Measurements from ENCODE around the gene SERPINA9.
"Not testable (repeated sequence)": the region's sequence is repeated elsewhere in the genome, so short reads cannot be mapped to it uniquely, and the experiment has no call there.

Gene SERPINA9, protein sequence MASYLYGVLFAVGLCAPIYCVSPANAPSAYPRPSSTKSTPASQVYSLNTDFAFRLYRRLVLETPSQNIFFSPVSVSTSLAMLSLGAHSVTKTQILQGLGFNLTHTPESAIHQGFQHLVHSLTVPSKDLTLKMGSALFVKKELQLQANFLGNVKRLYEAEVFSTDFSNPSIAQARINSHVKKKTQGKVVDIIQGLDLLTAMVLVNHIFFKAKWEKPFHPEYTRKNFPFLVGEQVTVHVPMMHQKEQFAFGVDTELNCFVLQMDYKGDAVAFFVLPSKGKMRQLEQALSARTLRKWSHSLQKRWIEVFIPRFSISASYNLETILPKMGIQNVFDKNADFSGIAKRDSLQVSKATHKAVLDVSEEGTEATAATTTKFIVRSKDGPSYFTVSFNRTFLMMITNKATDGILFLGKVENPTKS

GRCh38 chr14:94476023-94476422 lies at the start of gene SERPINA9:
TSS of gene SERPINA9 (minus strand) at chr14:94476197. CDS start at chr14:94469840, 6,357 bp downstream.
- no peak for DNase-seq

DNA sequence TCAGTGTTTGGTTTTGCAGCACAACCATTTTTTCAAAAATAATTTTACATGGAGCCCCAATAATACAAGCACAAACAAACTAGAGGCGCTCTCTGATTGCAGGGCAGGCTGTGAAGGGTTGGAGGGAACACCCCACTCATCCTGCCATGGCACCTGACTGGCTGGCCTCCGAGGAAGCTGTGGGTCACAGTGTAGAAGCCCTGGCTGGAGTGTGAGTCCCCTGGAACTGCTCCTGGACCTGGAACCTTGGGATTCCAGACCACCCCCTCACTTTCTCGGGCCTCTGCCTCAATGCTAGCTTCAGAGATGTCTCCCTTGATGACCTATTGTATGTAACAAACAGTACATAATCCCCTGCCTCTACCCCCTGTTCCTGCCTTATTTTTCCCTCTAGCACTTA lies 48.1 kb upstream of the SERPINA9 start:
- DNase-seq, result no peak

- DNase-seq, result no peak
These were observed 47.3 kb upstream of the SERPINA9 start for GRCh38 chr14:94523265-94523664.

DNA sequence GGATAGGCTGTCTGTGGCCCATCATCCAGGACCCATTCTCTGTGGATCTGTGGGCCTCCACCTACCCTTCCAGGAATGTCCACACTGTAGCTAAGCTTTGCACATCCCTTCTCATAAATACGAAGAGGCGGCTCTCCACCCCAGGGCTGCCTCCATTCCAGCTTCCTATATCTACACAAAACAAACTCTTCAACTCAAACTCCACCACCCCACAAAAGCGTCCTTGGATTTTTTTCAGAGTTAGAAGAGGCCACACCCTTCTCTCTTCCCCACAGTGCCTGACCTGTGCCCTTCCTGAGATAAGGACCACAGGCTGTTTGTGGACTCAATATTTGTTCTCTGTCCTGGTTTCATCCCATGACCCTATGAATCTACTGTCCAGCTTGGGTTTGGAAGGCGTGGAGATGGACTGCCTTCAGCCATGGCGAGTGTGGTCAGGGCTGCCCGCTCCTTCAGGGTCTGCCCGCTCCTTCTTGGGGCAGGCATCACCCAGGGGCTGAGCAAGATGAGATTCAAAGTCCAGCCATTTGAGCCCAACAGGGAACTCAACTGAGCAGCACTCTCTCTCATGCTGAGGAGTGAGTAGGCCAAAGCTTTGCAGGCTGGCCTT lies 46.2 kb upstream of the SERPINA9 start:
- DNase-seq, result no peak

- DNase-seq, result no peak
These were observed 45.5 kb upstream of the SERPINA9 start for GRCh38 chr14:94521375-94522114.

DNA sequence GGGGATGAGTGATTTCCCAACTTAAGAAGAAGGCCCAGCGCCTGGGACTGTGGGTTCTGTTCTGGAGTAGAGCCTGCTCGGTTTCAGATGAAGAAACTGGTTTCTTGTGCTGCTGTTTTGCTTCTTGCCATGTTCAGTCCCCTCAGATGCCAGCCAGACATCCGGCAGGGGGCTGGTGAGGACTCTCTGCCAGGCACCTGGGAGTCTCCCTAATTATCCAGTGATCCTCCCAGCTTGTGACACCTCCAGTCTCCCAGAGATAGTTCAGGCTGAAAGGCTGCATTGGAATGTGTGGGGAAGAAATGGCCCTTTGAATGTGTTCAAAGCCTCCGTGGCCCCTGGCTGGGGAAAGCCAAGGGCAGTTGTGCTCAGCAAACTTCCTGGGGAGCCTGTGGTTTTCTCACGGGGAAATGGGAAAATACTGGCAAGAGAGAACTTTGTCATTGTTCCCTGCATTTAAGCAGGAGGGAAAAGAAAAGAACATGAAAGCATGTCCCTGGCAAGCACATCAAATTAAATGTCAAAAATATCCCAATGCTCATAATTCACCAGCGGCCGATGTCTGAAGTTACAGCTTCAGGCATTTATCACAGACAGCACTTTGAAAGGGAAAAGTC lies 41.8 kb upstream of the SERPINA9 start:
- no peak for DNase-seq

DNA sequence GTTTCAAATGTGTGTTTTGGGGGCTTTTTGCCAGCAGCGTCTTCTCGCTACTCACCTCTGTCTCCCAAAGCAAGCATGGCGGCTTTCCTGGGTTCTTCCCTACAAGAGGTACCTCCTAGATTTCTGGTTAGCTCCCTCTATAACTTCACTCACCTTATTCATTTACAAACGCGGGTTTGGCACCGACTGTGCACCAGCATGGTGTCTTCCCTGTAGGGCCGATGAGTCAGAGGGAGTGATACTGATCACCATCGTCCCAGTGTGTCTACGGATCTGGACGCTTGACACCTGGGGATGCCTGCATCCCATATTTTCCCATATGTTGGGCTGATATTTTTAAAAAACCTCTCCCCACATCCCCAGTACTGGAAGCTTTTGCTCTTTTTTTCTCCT lies 41.2 kb upstream of the SERPINA9 start:
- DNase-seq, result no peak

- DNase-seq, result no peak
These were observed 39.9 kb upstream of the SERPINA9 start for GRCh38 chr14:94515856-94516255.

- no peak for DNase-seq
These were observed 39.4 kb upstream of the SERPINA9 start for GRCh38 chr14:94515426-94515825.

DNA sequence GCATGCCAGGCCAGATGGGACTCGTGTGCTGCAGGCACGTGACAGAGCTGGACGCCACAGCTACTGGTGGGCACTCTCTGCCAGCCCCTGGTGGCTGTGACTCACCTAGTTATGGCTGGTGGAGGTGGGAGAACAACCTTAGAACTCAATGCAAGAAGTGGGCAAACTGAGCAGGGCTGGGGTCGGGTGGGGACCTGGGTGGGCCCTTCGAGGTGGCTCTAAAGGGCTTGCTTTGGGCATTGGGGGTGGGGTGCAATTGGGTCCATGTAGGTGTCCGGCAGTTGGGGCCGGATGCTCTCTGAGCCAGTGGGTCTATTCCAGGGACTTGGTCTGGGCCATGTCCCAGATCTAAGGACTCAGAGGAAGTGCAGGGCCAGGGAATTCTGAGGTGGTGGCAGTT lies 38.4 kb upstream of the SERPINA9 start:
- DNase-seq, result no peak

- not testable (repeated sequence) for DNase-seq
These were observed 34.5 kb upstream of the SERPINA9 start for GRCh38 chr14:94510481-94510880.

GRCh38 chr14:94509356-94509755 lies 33.4 kb upstream of the SERPINA9 start, which contains the start of gene SERPINA12:
TSS of gene SERPINA12 (minus strand) at chr14:94509469. CDS start at chr14:94498397, 11,072 bp downstream.
- DNase-seq, result no peak

GRCh38 chr14:94505641-94506040 lies 29.6 kb upstream of the SERPINA9 start:
- no peak for DNase-seq

- no peak for DNase-seq
These were observed 29.2 kb upstream of the SERPINA9 start for GRCh38 chr14:94505206-94505605.

GRCh38 chr14:94501588-94502516 lies 25.9 kb upstream of the SERPINA9 start:
- no peak for DNase-seq

- no peak for DNase-seq
These were observed 24.3 kb upstream of the SERPINA9 start for GRCh38 chr14:94500264-94500663.

DNA sequence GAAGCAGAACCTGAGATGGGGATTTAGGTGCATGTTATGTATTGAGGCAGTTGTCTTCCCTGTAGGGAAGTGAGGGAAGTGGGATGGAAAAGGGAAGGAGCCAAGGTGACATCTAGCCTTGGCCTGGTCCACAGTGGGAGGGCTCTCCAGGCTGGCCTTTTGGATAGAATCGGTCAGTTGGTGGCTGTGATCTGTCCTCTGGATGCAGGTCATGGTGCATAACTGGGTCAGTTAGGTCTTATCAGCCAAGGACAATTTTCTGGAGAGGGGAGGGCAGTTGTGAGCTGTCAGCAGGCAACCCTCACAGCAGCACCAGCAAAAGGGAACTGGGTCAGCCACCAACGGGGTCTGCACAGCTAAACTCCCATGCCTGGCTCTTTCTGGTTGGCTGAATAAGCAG lies 23.7 kb upstream of the SERPINA9 start:
- no peak for DNase-seq

DNA sequence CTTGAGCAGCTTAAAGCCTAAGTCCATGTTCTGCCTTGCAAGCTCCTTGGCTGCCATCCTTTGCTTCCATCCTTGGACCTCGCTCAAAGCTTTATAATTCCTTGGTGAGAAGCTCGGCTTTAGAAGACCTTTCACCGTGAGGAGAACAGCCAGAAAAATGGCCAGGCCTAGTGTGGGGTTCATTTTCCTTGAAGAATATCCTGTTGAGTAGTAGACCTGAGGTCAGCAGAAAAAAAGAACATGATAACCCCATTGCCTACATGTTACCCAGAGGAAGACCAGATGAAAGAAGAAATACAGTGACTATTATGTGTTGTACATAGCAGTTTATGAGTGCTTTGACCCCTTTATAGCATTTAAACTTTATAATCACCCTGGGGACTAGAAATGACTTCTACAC lies 22.2 kb upstream of the SERPINA9 start:
- no peak for DNase-seq

GRCh38 chr14:94494085-94494484 lies 18.1 kb upstream of the SERPINA9 start:
- no peak for DNase-seq

GRCh38 chr14:94491511-94491910 lies 15.5 kb upstream of the SERPINA9 start:
- no peak for DNase-seq

DNA sequence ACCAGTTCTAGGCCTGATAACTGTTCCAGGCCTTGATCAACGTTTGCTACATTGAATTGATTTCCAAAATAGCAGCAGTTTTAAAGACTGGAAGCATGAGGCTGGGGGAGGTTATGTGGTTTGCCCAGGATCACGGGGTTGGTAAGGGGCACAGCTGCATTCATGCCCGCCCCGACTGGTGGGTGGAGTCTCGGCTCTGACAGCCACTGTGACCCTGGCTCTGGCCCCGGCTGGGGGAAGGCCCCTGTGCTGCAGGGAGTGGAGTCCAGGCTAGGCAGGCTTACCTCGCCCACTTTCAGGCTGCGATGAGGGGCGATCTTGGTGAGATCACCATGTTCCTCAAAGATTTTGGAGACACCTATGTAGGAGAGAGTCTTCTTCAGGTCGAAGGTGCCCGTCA lies 13.3 kb upstream of the SERPINA9 start:
- no peak for DNase-seq

- no peak for DNase-seq
These were observed 10.9 kb upstream of the SERPINA9 start for GRCh38 chr14:94486883-94487282.

Data from NCI-H510A treated with DMSO at 0.1 percent for 48 hours (cell line).